Liver (tissue), 9 donors: ENCODE data around the gene ITCH. TPM values are rescaled to one million over a fixed set of nuclear protein-coding genes. Genes with fewer than 3 reads are reported as not detected.

Source experiments
- DNase-seq: peaks from one replicate; pipeline ENCODE4 v3.0.0-alpha.2; 2017; ENCODE audit warnings: low spot score
- H3K27ac ChIP-seq, 2 donors: one replicate each; pipeline ENCODE4 v1.7.0; 2013; ENCODE audit warnings: inconsistent platforms in 2 of 2, low read length in 2 of 2, control low read depth in 1 of 2, low read depth in 1 of 2, mild to moderate bottlenecking in 1 of 2
- H3K27me3 ChIP-seq, 4 donors: one replicate each; pipeline versions ENCODE4 v1.6.1 to v1.7.0; 2013; ENCODE audit warnings: low read length in 3 of 4, inconsistent platforms in 1 of 4, mild to moderate bottlenecking in 1 of 4, moderate library complexity in 1 of 4; ENCODE audit not compliant: control insufficient read depth in 4 of 4, insufficient read depth in 4 of 4
- H3K36me3 ChIP-seq, 4 donors: one replicate each; pipeline versions ENCODE4 v1.6.1 to v1.7.0; 2013; ENCODE audit warnings: low read length in 3 of 4, mild to moderate bottlenecking in 3 of 4, low read depth in 1 of 4, moderate library complexity in 1 of 4; ENCODE audit not compliant: control insufficient read depth in 4 of 4, insufficient read depth in 3 of 4
- H3K4me1 ChIP-seq, 4 donors: one replicate each; pipeline versions ENCODE4 v1.6.1 to v1.7.0; 2013; ENCODE audit warnings: low read length in 3 of 4, mild to moderate bottlenecking in 3 of 4, moderate library complexity in 1 of 4; ENCODE audit not compliant: control insufficient read depth in 4 of 4, insufficient read depth in 4 of 4
- H3K4me3 ChIP-seq, 3 donors: one replicate each; pipeline versions ENCODE4 v1.6.1 to v1.7.0; 2013; ENCODE audit warnings: low read length in 3 of 3, control low read depth in 1 of 3, low read depth in 1 of 3, mild to moderate bottlenecking in 1 of 3
- H3K9ac ChIP-seq, 2 donors: one replicate each; pipeline ENCODE4 v1.7.0; 2013; ENCODE audit warnings: low read length in 2 of 2, mild to moderate bottlenecking in 2 of 2, moderate library complexity in 2 of 2, control low read depth in 1 of 2, low read depth in 1 of 2
- H3K9me3 ChIP-seq, 4 donors: one replicate each; pipeline versions ENCODE4 v1.6.1 to v1.7.0; 2013; ENCODE audit warnings: low read length in 3 of 4; ENCODE audit not compliant: control insufficient read depth in 4 of 4
- ATF3 ChIP-seq: IDR thresholded peaks from 2 replicates; pipeline ENCODE4 v1.6.1; 2016; ENCODE audit warnings: antibody characterized with exemption
- CTCF ChIP-seq: fragments of 150-350 bp; IDR thresholded peaks from 2 replicates; pipeline ENCODE4 v1.5.1; 2017; ENCODE audit warnings: improper control_type of control experiment, low read depth, low read length; ENCODE audit not compliant: missing input control
- EGR1 ChIP-seq, 2 donors: IDR thresholded peaks; 2 replicates each; pipeline ENCODE4 v1.6.1; 2016 to 2018; ENCODE audit warnings: antibody characterized with exemption in 2 of 2, low read depth in 2 of 2
- FOXA1 ChIP-seq: IDR thresholded peaks from 2 replicates; pipeline ENCODE4 v1.6.1; 2016; ENCODE audit warnings: antibody characterized with exemption
- FOXA2 ChIP-seq: IDR thresholded peaks from 2 replicates; pipeline ENCODE4 v1.6.1; 2016; ENCODE audit warnings: antibody characterized with exemption
- GABPA ChIP-seq, 2 donors: IDR thresholded peaks in 1 of 2; conservative IDR thresholded peaks in 1 of 2; 2 replicates each; pipeline ENCODE4 v1.6.1; 2016; ENCODE audit warnings: antibody characterized with exemption in 2 of 2, mild to moderate bottlenecking in 1 of 2, moderate library complexity in 1 of 2
- HNF4A ChIP-seq, 2 donors: conservative IDR thresholded peaks; 2 replicates each; pipeline ENCODE4 v1.6.1; 2016; ENCODE audit warnings: antibody characterized with exemption in 2 of 2, mild to moderate bottlenecking in 2 of 2
- HNF4G ChIP-seq: IDR thresholded peaks from 2 replicates; pipeline ENCODE4 v1.6.1; 2016; ENCODE audit warnings: antibody characterized with exemption
- JUND ChIP-seq, 2 donors: IDR thresholded peaks; 2 replicates each; pipeline ENCODE4 v1.6.1; 2016; ENCODE audit warnings: antibody characterized with exemption in 2 of 2
- MAX ChIP-seq: IDR thresholded peaks from 2 replicates; pipeline ENCODE4 v1.6.1; 2016; ENCODE audit warnings: antibody characterized with exemption
- NR2F2 ChIP-seq: IDR thresholded peaks from 2 replicates; pipeline ENCODE4 v1.6.1; 2016; ENCODE audit warnings: antibody characterized with exemption
- RAD21 ChIP-seq, 2 donors: IDR thresholded peaks; 2 replicates each; pipeline ENCODE4 v1.6.1; 2016; ENCODE audit warnings: antibody characterized with exemption in 2 of 2, mild to moderate bottlenecking in 2 of 2
- REST ChIP-seq: IDR thresholded peaks from 2 replicates; pipeline ENCODE4 v1.6.1; 2016; ENCODE audit warnings: antibody characterized with exemption, mild to moderate bottlenecking
- RXRA ChIP-seq, 2 donors: IDR thresholded peaks; 2 replicates each; pipeline ENCODE4 v1.6.1; 2017 to 2018; ENCODE audit warnings: antibody characterized with exemption in 2 of 2, mild to moderate bottlenecking in 1 of 2
- SP1 ChIP-seq: IDR thresholded peaks from 2 replicates; pipeline ENCODE4 v1.6.1; 2018; ENCODE audit warnings: antibody characterized with exemption, mild to moderate bottlenecking
- TAF1 ChIP-seq: conservative IDR thresholded peaks from 2 replicates; pipeline ENCODE4 v1.6.1; 2016; ENCODE audit warnings: antibody characterized with exemption, mild to moderate bottlenecking
- YY1 ChIP-seq: IDR thresholded peaks from 2 replicates; pipeline ENCODE4 v1.6.1; 2016; ENCODE audit warnings: antibody characterized with exemption, mild to moderate bottlenecking
- ZBTB33 ChIP-seq: IDR thresholded peaks from 2 replicates; pipeline ENCODE4 v1.6.1; 2016; ENCODE audit warnings: antibody characterized with exemption
- WGBS: extraction: QIAGEN DNeasy Blood & Tissue Kit; methylation state at CpG from one replicate; pipeline ENCODE4 v1.1.7; 2013; 5-methylcytosine and 5-hydroxymethylcytosine counted together
- polyA plus RNA-seq, 2 donors: library from polyadenylated mRNA; stranded (reverse) in 1 of 2; unstranded in 1 of 2; fragments of 200-250 nt in 1 of 2; fragments of >200 nt in 1 of 2; fragmentation: Nextera tagmentation in 1 of 2; extraction: Ambion mirVana in 1 of 2; gene quantifications; one replicate each; pipeline versions ENCODE4 v1.2.1 to v1.2.3, GENCODE V29; 2013 to 2015
- total RNA-seq, 2 donors: library from RNA; depleted of rRNA; stranded (reverse); fragments of >200 nt; gene quantifications; one replicate each; pipeline ENCODE4 v1.2.3, GENCODE V29; 2014
- donor health status: healthy.
- donor health status: healthy.
- donor health status: healthy.
- donor health status: healthy.
- donor health status: healthy.

Gene ITCH
- total and polyA plus RNA-seq, 4 donors = 14.3 to 85.3 (median 25.8) TPM

- no peaks in the 10 kb centered on the region for H3K9me3 ChIP-seq
- no peaks in the 10 kb centered on the region for H3K27me3 ChIP-seq
- no peak overlapping the region for H3K9ac ChIP-seq
- 60% methylated on average over 1 of the region's 1 CpG for WGBS
- TF ChIP-seq REST (no peak), SP1 (no peak), FOXA2 (no peak), RAD21 (IDR thresholded peaks at IDR 0.05) (no peak), ATF3 (no peak), HNF4G (no peak), GABPA (IDR thresholded peaks at IDR 0.05 in 1 of 2, conservative IDR thresholded peaks at IDR 0.05 in 1 of 2) (no peak), CTCF (no peak), EGR1 (IDR thresholded peaks at IDR 0.05; ENCODE audit: low read depth in 2 of 2) (no peak), ZBTB33 (no peak), MAX (no peak), YY1 (no peak), RXRA (IDR thresholded peaks at IDR 0.05) (no peak), TAF1 (no peak), NR2F2 (no peak), FOXA1 (no peak), JUND (IDR thresholded peaks at IDR 0.05) (no peak), HNF4A (conservative IDR thresholded peaks at IDR 0.05) (no peak)
- H3K4me1 ChIP-seq = peaks cover 2 to 30% (median 23%) of the 10 kb centered on the region in 4 donors
- H3K36me3 ChIP-seq = peaks cover 8 to 15% (median 11%) of the 10 kb centered on the region in 4 donors
- H3K27ac ChIP-seq = no peak overlapping the region
- no peak overlapping the region for H3K4me3 ChIP-seq
- DNase-seq = no peak
These were observed 11.2 kb downstream of the ITCH start for GRCh38 chr20:34374209-34374760.
